Activated T-cell treated with anti-CD3 and anti-CD28 coated beads, Interleukin-2, amount 50 U/mL, for 4 hours (primary cell): ENCODE measurements around the gene HLA-DOA. TPM values are rescaled to one million over a fixed set of nuclear protein-coding genes. Genes with fewer than 3 reads are reported as not detected.

Source experiments
- ATAC-seq, 2 donors: fragments of 200-7000 bp; cut with Tn5 transposase; one replicate each; pipeline ENCODE4 v1.10.0; 2021
- DNase-seq: peaks from one replicate; pipeline ENCODE4 v3.0.0-alpha.2; 2020
- H3K27me3 Mint-ChIP-seq: one replicate; pipeline ENCODE4 v1.8.0; 2021; ENCODE audit warnings: low read depth, mixed read lengths
- H3K36me3 Mint-ChIP-seq: one replicate; pipeline ENCODE4 v1.8.0; 2022; ENCODE audit warnings: mixed read lengths; ENCODE audit not compliant: insufficient read depth
- H3K4me1 Mint-ChIP-seq: one replicate; pipeline ENCODE4 v1.8.0; 2021; ENCODE audit warnings: low read depth, mixed read lengths
- H3K4me3 Mint-ChIP-seq: one replicate; pipeline ENCODE4 v1.8.0; 2021; ENCODE audit warnings: mild to moderate bottlenecking, moderate library complexity, mixed read lengths
- H3K9me3 Mint-ChIP-seq: one replicate; pipeline ENCODE4 v1.8.0; 2021; ENCODE audit warnings: mixed read lengths
- total RNA-seq, 3 donors: library from RNA; stranded (reverse); gene quantifications; one replicate each; pipeline ENCODE4 v1.2.1, GENCODE V29; 2021

Gene HLA-DOA
- total RNA-seq, 3 donors from 2014 or later, result 2.0 to 2.1 (median 2.1) TPM

DNA sequence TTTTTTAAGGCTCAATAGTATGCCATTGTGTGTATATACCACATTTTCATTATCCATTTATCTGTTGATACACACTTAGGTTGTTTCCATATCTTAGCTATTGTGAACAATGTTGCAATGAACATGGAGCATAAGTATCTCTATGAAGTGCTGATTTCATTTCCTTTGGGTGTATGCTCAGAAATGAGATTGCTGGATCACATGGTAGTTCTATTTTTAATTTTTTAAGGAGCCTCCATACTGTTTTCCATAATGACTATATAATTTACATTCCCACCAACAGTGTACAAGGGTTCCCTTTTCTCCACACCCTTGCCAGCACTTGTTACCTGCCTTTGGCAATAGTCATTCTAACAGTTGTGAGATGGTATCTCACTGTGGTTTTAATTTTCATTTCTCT lies 15.1 kb upstream of the HLA-DOA start:
- peaks cover 22% of the 10 kb centered on the region for H3K4me1 Mint-ChIP-seq
- ATAC-seq (no peak), DNase-seq (no peak)
- H3K27me3 Mint-ChIP-seq, result peaks cover 3% of the 10 kb centered on the region
- no peaks in the 10 kb centered on the region for H3K36me3 Mint-ChIP-seq
- no peaks in the 10 kb centered on the region for H3K9me3 Mint-ChIP-seq
- H3K4me3 Mint-ChIP-seq, result no peak overlapping the region

DNA sequence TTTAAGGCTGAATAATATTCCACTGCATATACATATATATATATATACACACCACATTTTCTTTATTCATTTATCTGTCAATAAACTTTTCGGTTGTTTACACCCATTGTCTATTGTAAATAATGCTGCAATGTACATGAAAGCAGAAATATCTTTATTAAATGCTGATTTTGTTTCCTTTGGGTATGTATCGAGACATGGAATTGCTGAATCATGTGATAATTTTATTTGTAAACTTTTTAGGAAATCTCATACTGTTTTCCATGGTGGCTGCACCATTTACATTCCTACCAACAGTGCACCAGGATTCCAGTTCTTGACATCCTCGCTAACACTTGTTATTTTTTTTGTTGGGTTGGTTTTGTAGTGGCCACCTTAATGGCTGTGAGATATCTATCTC lies 14.1 kb upstream of the HLA-DOA start:
- ATAC-seq (no peak), DNase-seq (no peak)
- Mint-ChIP-seq H3K4me1 (peaks cover 26% of the 10 kb centered on the region), H3K9me3 (no peaks in the 10 kb centered on the region), H3K27me3 (peaks cover 3% of the 10 kb centered on the region), H3K36me3 (no peaks in the 10 kb centered on the region), H3K4me3 (no peak overlapping the region)

GRCh38 chr6:33021917-33022316 lies 12.5 kb upstream of the HLA-DOA start:
- Mint-ChIP-seq H3K4me1 (peaks cover 32% of the 10 kb centered on the region), H3K27me3 (no peaks in the 10 kb centered on the region), H3K36me3 (no peaks in the 10 kb centered on the region), H3K9me3 (no peaks in the 10 kb centered on the region), H3K4me3 (no peak overlapping the region)
- ATAC-seq (no peak), DNase-seq (no peak)

DNA sequence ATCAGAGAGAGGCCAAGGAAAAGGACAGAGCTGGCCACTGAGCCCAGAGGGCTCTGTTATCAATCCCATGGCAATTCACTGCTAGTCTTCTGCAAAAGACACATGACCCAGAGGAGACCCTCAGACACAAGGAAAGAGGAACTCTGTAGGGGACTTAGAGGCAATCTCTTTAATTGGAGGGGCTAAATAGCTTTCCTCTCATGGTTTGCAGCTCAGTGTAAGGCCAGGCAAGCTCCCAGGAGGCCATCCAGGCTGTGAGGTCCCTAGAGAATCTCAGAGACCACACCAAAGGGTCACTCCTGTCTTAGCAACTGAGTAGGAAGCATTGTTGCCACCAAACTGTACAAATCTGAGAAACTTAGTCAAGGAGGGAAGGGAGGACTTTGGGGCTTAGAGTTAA lies 10.0 kb upstream of the HLA-DOA start:
- ATAC-seq, result no peak
- H3K4me3 Mint-ChIP-seq, result peak overlapping the region; percentile 77

DNA sequence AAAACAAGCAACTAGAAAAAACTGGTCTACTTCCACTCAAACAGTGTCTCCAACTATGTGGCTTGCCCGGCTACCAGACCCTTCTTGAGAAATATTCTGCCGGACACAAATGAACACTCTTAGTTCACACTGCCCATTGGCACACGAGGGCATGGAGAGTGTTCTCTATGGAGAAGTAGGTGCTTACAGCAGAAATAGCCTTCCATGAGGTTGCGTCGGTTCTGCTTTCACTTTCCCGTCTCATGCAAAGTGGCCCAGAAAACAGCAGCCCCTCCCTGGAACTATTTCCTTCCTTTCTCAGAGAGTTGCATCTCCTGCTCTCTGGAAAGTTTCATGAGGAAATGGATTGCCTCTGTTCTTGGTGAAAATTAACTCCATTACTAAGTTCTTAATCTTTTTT lies 9.5 kb upstream of the HLA-DOA start:
- Mint-ChIP-seq H3K4me3 (peak overlapping the region; percentile 77), H3K9me3 (no peaks in the 10 kb centered on the region), H3K4me1 (peaks cover 37% of the 10 kb centered on the region), H3K27me3 (peaks cover 2% of the 10 kb centered on the region), H3K36me3 (no peaks in the 10 kb centered on the region)
- DNase-seq (no peak), ATAC-seq (peak in 1 of 2 donors; percentile 83)

More for the DNA sequence above, 10.0 kb upstream of the HLA-DOA start:
- no peaks in the 10 kb centered on the region for H3K36me3 Mint-ChIP-seq
- H3K27me3 Mint-ChIP-seq, result peaks cover 2% of the 10 kb centered on the region
- H3K9me3 Mint-ChIP-seq, result no peaks in the 10 kb centered on the region
- H3K4me1 Mint-ChIP-seq, result peaks cover 37% of the 10 kb centered on the region
- DNase-seq, result no peak

- peaks cover 5% of the 10 kb centered on the region for H3K27me3 Mint-ChIP-seq
- peaks cover 37% of the 10 kb centered on the region for H3K4me1 Mint-ChIP-seq
- DNase-seq, result no peak
- no peak for ATAC-seq
- H3K9me3 Mint-ChIP-seq, result no peaks in the 10 kb centered on the region
- no peaks in the 10 kb centered on the region for H3K36me3 Mint-ChIP-seq
- H3K4me3 Mint-ChIP-seq, result peak overlapping the region; percentile 42
Measured at GRCh38 chr6:33018418-33018817, 9.0 kb upstream of the HLA-DOA start.

DNA sequence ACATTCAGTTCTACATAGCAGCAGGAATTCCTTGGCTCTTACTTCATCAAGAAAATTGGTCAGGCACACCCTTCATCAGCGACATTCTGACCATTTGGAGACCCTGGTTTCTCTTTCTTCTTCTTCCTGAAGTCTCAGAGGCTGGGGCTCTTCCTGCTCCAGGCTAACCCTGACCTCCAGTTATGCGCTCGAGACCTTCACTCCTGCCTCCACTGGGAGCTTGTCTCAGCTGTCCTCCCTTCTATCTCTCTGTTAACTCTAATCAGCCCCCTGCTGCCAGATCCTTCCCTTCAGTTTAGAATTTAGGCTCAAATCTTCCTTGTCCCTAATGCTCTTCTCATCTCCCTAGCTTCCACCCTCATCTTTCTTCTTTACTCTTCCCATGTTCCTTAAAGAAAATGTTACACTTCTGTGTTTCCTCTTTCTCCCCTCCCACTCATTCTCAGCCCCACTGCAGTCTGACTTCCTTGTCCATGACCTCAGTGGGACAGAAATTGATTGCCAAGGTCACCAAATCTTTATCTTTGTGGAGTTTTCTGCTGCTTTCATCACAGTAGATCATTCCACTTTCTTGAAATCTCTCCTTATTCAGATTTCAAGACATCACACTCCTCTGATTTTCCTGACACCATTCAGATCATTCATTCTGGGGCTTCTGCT lies 8.4 kb upstream of the HLA-DOA start:
- ATAC-seq, result no peak
- Mint-ChIP-seq H3K27me3 (peaks cover 8% of the 10 kb centered on the region), H3K9me3 (no peaks in the 10 kb centered on the region), H3K4me1 (peaks cover 37% of the 10 kb centered on the region), H3K36me3 (no peaks in the 10 kb centered on the region), H3K4me3 (peak overlapping the region; percentile 42)
- DNase-seq, result no peak

- Mint-ChIP-seq H3K36me3 (no peaks in the 10 kb centered on the region), H3K4me1 (peaks cover 37% of the 10 kb centered on the region), H3K27me3 (peaks cover 10% of the 10 kb centered on the region), H3K4me3 (no peak overlapping the region), H3K9me3 (no peaks in the 10 kb centered on the region)
- DNase-seq (no peak), ATAC-seq (no peak)
Measured at GRCh38 chr6:33017018-33017417, 7.6 kb upstream of the HLA-DOA start.

DNA sequence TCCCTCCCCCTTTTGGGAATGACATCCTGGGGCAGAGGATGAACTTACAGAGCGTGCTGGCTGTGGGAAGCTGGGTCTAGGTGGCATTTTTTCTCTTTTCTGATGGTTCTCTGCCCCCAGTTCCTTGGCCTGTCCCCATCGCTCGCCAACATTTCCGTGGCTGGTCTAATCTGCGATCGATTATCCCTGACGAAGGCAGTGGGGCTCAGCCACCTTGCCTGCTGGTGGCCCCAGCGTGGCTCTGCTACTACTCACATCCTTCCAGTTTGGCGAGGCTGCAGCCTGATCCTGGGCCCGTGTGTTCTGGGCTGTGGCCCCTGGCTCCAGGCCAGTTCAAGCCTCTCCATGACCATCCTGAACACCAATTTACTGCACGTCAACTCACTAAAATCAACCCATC lies 6.4 kb upstream of the HLA-DOA start:
- no peaks in the 10 kb centered on the region for H3K36me3 Mint-ChIP-seq
- peaks cover 10% of the 10 kb centered on the region for H3K27me3 Mint-ChIP-seq
- H3K4me1 Mint-ChIP-seq, result peaks cover 37% of the 10 kb centered on the region
- H3K9me3 Mint-ChIP-seq, result no peaks in the 10 kb centered on the region
- no peak overlapping the region for H3K4me3 Mint-ChIP-seq
- no peak for ATAC-seq
- no peak for DNase-seq

DNA sequence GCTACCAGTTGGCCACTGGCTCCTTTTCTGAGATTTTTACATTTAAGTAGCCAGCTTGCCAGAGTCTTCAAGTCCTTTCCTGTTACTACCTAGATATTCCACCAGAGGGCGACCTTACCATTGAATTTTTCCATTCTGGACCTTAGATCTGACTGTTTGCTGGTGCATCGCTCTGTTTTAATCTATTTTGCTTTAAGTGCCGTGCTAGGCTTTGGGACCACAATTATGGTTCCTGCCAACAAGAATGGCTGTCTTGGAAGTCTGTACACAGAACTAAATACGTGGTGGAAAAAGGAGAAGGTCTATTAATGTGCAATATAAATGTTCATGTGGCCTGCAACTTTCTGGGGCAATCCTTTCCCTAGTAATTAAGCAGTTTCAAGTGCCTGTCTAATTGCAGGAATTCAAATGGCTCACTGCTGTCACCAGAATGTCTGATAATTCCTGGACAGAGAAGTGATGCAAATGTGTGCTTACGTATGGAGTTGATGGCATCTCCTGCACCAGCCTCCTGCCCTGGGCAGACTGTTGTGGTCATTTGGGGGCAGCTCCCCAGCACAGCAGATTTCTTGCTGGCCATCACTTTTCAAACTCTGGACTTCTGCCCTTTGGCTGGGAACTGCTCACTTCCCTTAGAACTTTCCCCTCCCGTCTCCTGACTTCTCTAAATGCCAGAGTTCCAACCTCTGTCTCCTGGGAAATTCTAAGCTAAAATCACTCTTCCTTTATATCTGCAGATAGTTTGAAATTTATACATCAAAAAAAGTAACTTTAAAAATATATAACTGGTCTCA lies 5.6 kb upstream of the HLA-DOA start:
- Mint-ChIP-seq H3K4me3 (no peak overlapping the region), H3K36me3 (no peaks in the 10 kb centered on the region)

GRCh38 chr6:33013608-33014007 lies 4.2 kb upstream of the HLA-DOA start:
- no peaks in the 10 kb centered on the region for H3K9me3 Mint-ChIP-seq
- H3K4me3 Mint-ChIP-seq, result no peak overlapping the region
- H3K27me3 Mint-ChIP-seq, result peaks cover 10% of the 10 kb centered on the region
- H3K4me1 Mint-ChIP-seq, result peaks cover 29% of the 10 kb centered on the region
- no peaks in the 10 kb centered on the region for H3K36me3 Mint-ChIP-seq
- DNase-seq (no peak), ATAC-seq (no peak)

More for the DNA sequence above, 5.6 kb upstream of the HLA-DOA start:
- DNase-seq (no peak), ATAC-seq (peak; percentile 71 to 76)
- Mint-ChIP-seq H3K9me3 (no peaks in the 10 kb centered on the region), H3K27me3 (peaks cover 10% of the 10 kb centered on the region), H3K4me1 (peaks cover 33% of the 10 kb centered on the region)

GRCh38 chr6:33010356-33010755 lies 965 bp upstream of the HLA-DOA start:
- Mint-ChIP-seq H3K4me1 (peaks cover 18% of the 10 kb centered on the region), H3K9me3 (no peaks in the 10 kb centered on the region), H3K36me3 (no peaks in the 10 kb centered on the region), H3K27me3 (peaks cover 10% of the 10 kb centered on the region), H3K4me3 (no peak overlapping the region)
- ATAC-seq (no peak), DNase-seq (no peak)

DNA sequence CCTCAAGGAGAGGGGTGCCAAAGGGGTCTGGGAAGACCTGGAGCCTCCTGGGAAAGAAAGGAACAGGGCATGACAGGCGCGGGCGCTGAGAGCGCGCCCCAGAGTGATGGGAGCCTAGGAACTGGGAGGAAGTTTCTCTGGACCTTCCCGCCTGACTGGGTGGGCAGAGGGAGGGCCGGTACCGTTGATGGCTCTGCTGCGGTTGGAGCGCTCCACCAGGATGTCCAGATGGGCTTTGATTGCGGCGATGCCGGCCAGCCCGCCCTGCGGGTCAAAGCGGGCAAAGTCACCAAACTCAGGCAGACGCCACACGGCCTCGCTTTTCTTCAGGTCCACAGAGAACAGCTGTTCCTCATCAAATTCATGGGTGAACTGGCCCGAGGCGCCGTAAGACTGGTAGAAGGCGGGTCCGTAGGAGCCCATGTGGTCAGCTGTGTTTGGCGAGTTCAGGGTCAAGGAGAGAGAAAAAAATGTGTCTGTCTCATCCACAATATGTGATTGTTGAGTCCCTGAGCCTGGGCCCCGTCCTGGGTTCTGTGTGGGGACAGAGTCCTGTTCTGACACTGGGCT lies 1.5 kb downstream of the HLA-DOA start:
- Mint-ChIP-seq H3K4me1 (peaks cover 16% of the 10 kb centered on the region), H3K36me3 (no peaks in the 10 kb centered on the region), H3K4me3 (peak overlapping the region; percentile 83), H3K27me3 (peaks cover 6% of the 10 kb centered on the region), H3K9me3 (no peaks in the 10 kb centered on the region)
- ATAC-seq (no peak), DNase-seq (no peak)

- no peaks in the 10 kb centered on the region for H3K9me3 Mint-ChIP-seq
- DNase-seq, result no peak
- no peak for ATAC-seq
Measured at GRCh38 chr6:33004940-33005339, 4.5 kb downstream of the HLA-DOA start.

GRCh38 chr6:33001685-33002084 lies 7.7 kb downstream of the HLA-DOA start:
- Mint-ChIP-seq H3K9me3 (no peaks in the 10 kb centered on the region), H3K36me3 (no peaks in the 10 kb centered on the region), H3K4me1 (peaks cover 8% of the 10 kb centered on the region), H3K27me3 (peaks cover 16% of the 10 kb centered on the region), H3K4me3 (no peak overlapping the region)
- no peak for ATAC-seq
- no peak for DNase-seq

More at GRCh38 chr6:33004940-33005339, 4.5 kb downstream of the HLA-DOA start:
- Mint-ChIP-seq H3K27me3 (peaks cover 14% of the 10 kb centered on the region), H3K4me1 (peaks cover 23% of the 10 kb centered on the region), H3K4me3 (no peak overlapping the region), H3K36me3 (no peaks in the 10 kb centered on the region)
